Fibroblast of villous mesenchyme (primary cell): Measurements from ENCODE around the gene RARA. TPM values are rescaled to one million over a fixed set of nuclear protein-coding genes. Genes with fewer than 3 reads are reported as not detected.

ENCODE experiments used
- DNase-seq: peaks from one replicate; pipeline ENCODE4 v3.0.0-alpha.2; 2010; ENCODE audit warnings: low read depth
- H3K4me3 ChIP-seq: 2 replicates; pipeline ENCODE4 v1.5.1; 2011; ENCODE audit warnings: low read depth, mild to moderate bottlenecking, low read length
- total RNA-seq: library from RNA; depleted of rRNA; stranded (reverse); fragments of >200 nt; gene quantifications from 2 replicates; pipeline ENCODE4 v1.2.3, GENCODE V29; 2012
- TF ChIP-seq, protein P1 (sequence below): IDR thresholded peaks from 2 replicates; pipeline ENCODE4 v1.5.1; 2012; ENCODE audit warnings: low read depth, mild to moderate bottlenecking, low read length; ENCODE audit not compliant: insufficient read depth

RARA gene
- total RNA-seq, 1 donor = 20.3 TPM

GRCh38 chr17:40361063-40361924, 52.3 kb downstream of the RARA start:
- no peak overlapping the region for H3K4me3 ChIP-seq
- no peak for DNase-seq
- TF ChIP-seq, protein P1, sequence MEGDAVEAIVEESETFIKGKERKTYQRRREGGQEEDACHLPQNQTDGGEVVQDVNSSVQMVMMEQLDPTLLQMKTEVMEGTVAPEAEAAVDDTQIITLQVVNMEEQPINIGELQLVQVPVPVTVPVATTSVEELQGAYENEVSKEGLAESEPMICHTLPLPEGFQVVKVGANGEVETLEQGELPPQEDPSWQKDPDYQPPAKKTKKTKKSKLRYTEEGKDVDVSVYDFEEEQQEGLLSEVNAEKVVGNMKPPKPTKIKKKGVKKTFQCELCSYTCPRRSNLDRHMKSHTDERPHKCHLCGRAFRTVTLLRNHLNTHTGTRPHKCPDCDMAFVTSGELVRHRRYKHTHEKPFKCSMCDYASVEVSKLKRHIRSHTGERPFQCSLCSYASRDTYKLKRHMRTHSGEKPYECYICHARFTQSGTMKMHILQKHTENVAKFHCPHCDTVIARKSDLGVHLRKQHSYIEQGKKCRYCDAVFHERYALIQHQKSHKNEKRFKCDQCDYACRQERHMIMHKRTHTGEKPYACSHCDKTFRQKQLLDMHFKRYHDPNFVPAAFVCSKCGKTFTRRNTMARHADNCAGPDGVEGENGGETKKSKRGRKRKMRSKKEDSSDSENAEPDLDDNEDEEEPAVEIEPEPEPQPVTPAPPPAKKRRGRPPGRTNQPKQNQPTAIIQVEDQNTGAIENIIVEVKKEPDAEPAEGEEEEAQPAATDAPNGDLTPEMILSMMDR = no peak

- TF ChIP-seq, protein P1 = no peak
- no peak for DNase-seq
- peak overlapping the region; percentile 62 for H3K4me3 ChIP-seq
Measured at GRCh38 chr17:40361925-40362695, 53.1 kb downstream of the RARA start.

DNA sequence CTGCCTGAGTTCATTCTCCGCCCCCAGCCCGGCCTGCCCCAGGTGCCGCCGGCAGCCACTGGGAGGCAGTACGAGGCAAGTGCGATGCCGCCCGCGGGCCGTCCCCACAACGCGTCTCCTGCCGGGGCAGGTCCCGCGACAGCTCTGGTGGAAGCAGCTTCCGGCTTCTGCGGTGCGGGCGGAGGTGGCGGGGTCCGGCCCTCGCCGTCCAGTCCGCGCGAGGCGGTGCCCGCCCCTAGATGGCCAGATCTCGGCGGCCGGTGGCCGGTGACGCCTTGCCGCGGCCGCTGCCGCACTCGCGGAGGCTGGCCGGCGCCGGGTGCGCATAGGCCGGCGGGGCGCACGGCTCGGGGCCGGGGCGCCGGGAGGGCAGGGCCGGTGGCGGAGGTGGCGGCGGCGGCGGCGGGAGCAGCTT, 53.7 kb downstream of the RARA start:
- TF ChIP-seq, protein P1 = peak; percentile 65
- peak; percentile 76 for DNase-seq
- H3K4me3 ChIP-seq = peak overlapping the region; percentile 62

GRCh38 chr17:40363111-40363827, 54.3 kb downstream of the RARA start:
- peak; percentile 42 for DNase-seq
- TF ChIP-seq, protein P1 = no peak

GRCh38 chr17:40364121-40364861, 55.3 kb downstream of the RARA start, which contains the start of gene GJD3:
GJD3 (minus strand) TSS chr17:40364737; CDS start chr17:40363815, 922 bp downstream.
- DNase-seq = no peak
- peak within 1 kb of the TSS; percentile 62 for H3K4me3 ChIP-seq

More at GRCh38 chr17:40363111-40363827, 54.3 kb downstream of the RARA start:
- peak overlapping the region; percentile 62 for H3K4me3 ChIP-seq

More at GRCh38 chr17:40364121-40364861, 55.3 kb downstream of the RARA start, which contains the start of gene GJD3:
- TF ChIP-seq, protein P1 = no peak
